ENCODE results near the gene LIN52. TPM values are rescaled to one million over a fixed set of nuclear protein-coding genes. Genes with fewer than 3 reads are reported as not detected.

The LIN52 gene
- total and polyA plus RNA-seq, 2 donors (not counting 3 experiments of a cell fraction or from before 2014, with no cell fraction given): 6.6 to 9.7 TPM

DNA sequence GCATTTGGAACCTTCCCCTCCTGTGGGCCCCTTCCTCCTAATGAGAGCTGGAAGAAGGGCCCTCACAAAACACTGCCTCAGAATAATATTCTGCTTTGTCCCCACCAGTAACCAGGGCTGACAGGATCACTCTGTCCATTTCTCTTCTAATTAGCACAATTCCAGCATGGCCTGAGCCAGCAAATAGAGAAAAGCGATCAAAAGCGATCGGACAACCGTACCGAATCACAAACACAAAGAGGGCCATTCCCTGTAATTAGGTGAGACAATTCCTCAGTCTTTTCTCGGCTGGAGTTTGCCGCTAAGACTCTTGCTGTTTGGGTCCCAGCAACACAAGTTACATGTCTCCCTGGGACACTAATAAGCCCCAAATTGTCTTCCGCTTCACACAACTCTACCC, 118.9 kb downstream of the LIN52 start:
- Histone ChIP-seq H4K20me1 (replicated peaks; ENCODE audit: control insufficient read depth, extremely low read depth, insufficient read depth, low read length) (no peaks in the 10 kb centered on the region), H3K9me3 (replicated peaks; ENCODE audit: control insufficient read depth, insufficient read depth, low read length) (no peaks in the 10 kb centered on the region), H2AFZ (ENCODE audit: low read depth, low read length) (no peak overlapping the region), H3K36me3 (ENCODE audit: control insufficient read depth in 2 of 2, extremely low read depth in 1 of 2, insufficient read depth in 2 of 2, low read length in 2 of 2) (peaks cover 0 to 2% of the 10 kb centered on the region in 2 experiments), H3K4me2 (ENCODE audit: insufficient read depth, low read length) (no peak overlapping the region), H3K4me1 (ENCODE audit: control insufficient read depth, extremely low read depth, insufficient read depth, low read length) (no peaks in the 10 kb centered on the region), H3K27ac (ENCODE audit: insufficient read depth, low read depth, low read length) (no peak overlapping the region), H3K27me3 (ENCODE audit: control insufficient read depth in 2 of 2, insufficient read depth in 2 of 2, low read length in 2 of 2) (no peaks in the 10 kb centered on the region), H3K9ac (replicated peaks; ENCODE audit: extremely low read depth, insufficient read depth, low read length) (no peak overlapping the region), H3K79me2 (ENCODE audit: control insufficient read depth, insufficient read depth, low read length) (no peaks in the 10 kb centered on the region), H3K9me1 (replicated peaks; ENCODE audit: control insufficient read depth, extremely low read depth, insufficient read depth, low read length) (no peaks in the 10 kb centered on the region), H3K4me3 (replicated peaks in 1 of 3; ENCODE audit: insufficient read depth in 1 of 3, low read depth in 1 of 3, low read length in 3 of 3) (no peak overlapping the region)
- intact Hi-C loops (cut with micrococcal nuclease): no loop called here
- ChIA-PET CTCF (no interaction called here), POLR2A (no interaction called here)
- no TSS peak for BruUV-seq (replicated peaks)
- DNase-seq (ENCODE audit: low read depth, low spot score): no peak
- dilution Hi-C loops (cut with MboI; ENCODE audit: extremely low pct_ligation_motif_present, low sequenced_read_pairs): no loop called here
- TF ChIP-seq EZH2 (IDR thresholded peaks at IDR 0.05; ENCODE audit: borderline replicate concordance, low read depth, low read length, severe bottlenecking) (no peak), FOS (IDR thresholded peaks at IDR 0.05; ENCODE audit: borderline replicate concordance, insufficient read depth, low read length) (no peak), JUN (IDR thresholded peaks at IDR 0.05; ENCODE audit: borderline replicate concordance, insufficient read depth, insufficient read length, low read depth) (no peak), POLR2A (IDR thresholded peaks at IDR 0.05; ENCODE audit: low read depth, low read length) (no peak), GATA2 (IDR thresholded peaks at IDR 0.05; ENCODE audit: insufficient read depth, insufficient read length, low read depth, low read length) (no peak), POLR2AphosphoS5 (IDR thresholded peaks at IDR 0.05; ENCODE audit: insufficient read depth, low read depth, low read length) (no peak), MYC (IDR thresholded peaks at IDR 0.05; ENCODE audit: low read depth, low read length) (no peak)
- TF ChIP-seq, protein P1, sequence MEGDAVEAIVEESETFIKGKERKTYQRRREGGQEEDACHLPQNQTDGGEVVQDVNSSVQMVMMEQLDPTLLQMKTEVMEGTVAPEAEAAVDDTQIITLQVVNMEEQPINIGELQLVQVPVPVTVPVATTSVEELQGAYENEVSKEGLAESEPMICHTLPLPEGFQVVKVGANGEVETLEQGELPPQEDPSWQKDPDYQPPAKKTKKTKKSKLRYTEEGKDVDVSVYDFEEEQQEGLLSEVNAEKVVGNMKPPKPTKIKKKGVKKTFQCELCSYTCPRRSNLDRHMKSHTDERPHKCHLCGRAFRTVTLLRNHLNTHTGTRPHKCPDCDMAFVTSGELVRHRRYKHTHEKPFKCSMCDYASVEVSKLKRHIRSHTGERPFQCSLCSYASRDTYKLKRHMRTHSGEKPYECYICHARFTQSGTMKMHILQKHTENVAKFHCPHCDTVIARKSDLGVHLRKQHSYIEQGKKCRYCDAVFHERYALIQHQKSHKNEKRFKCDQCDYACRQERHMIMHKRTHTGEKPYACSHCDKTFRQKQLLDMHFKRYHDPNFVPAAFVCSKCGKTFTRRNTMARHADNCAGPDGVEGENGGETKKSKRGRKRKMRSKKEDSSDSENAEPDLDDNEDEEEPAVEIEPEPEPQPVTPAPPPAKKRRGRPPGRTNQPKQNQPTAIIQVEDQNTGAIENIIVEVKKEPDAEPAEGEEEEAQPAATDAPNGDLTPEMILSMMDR (IDR thresholded peaks at IDR 0.05; ENCODE audit: extremely low read depth in 1 of 2, insufficient read depth in 1 of 2, low read depth in 1 of 2, low read length in 2 of 2): no peak
- TF ChIP-seq, protein P2, sequence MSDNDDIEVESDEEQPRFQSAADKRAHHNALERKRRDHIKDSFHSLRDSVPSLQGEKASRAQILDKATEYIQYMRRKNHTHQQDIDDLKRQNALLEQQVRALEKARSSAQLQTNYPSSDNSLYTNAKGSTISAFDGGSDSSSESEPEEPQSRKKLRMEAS (IDR thresholded peaks at IDR 0.05; ENCODE audit: insufficient read depth, insufficient read length): no peak
- FAIRE-seq: no peak

Data from endothelial cell of umbilical vein (primary cell).